HS-5 (cell line): ENCODE data around the gene TAS2R13.
A peak's percentile ranks its signal among the peaks of the same experiment; 100 is the strongest.

Experiments used
- DNase-seq: peaks from one replicate; pipeline ENCODE4 v3.0.0-alpha.2; 2012; ENCODE audit warnings: low read depth

TAS2R13 gene

GRCh38 chr12:10909462-10909861 is at the start of gene TAS2R13:
Gene TAS2R13, minus strand, starts transcription at chr12:10909562. Its CDS starts 264 bp downstream, at chr12:10909298.
- DNase-seq = no peak

GRCh38 chr12:10957741-10958140 is 48.4 kb upstream of the TAS2R13 start:
- DNase-seq = no peak

- no peak for DNase-seq
Measured at GRCh38 chr12:10956085-10956484, 46.7 kb upstream of the TAS2R13 start.

- no peak for DNase-seq
Measured at GRCh38 chr12:10952645-10953044, 43.3 kb upstream of the TAS2R13 start.

- DNase-seq = no peak
Measured at GRCh38 chr12:10943167-10943566, 33.8 kb upstream of the TAS2R13 start.

- no peak for DNase-seq
Measured at GRCh38 chr12:10941916-10942607, 32.7 kb upstream of the TAS2R13 start.

GRCh38 chr12:10941369-10941768 is 32.0 kb upstream of the TAS2R13 start:
- no peak for DNase-seq

GRCh38 chr12:10940389-10940788 is 31.0 kb upstream of the TAS2R13 start:
- DNase-seq = peak; percentile 80

- no peak for DNase-seq
Measured at GRCh38 chr12:10939163-10939562, 29.8 kb upstream of the TAS2R13 start, which contains the start of gene TAS2R14. Gene TAS2R14, minus strand, starts transcription at chr12:10939263. Its CDS starts 56 bp downstream, at chr12:10939207.

- no peak for DNase-seq
Measured at GRCh38 chr12:10936506-10936905, 27.1 kb upstream of the TAS2R13 start.

- no peak for DNase-seq
Measured at GRCh38 chr12:10928746-10929286, 19.5 kb upstream of the TAS2R13 start, which contains the start of gene PRH2. Gene PRH2, plus strand, starts transcription at chr12:10929236. Its CDS starts 38 bp downstream, at chr12:10929274.

- no peak for DNase-seq
Measured at GRCh38 chr12:10926269-10926668, 16.9 kb upstream of the TAS2R13 start.

GRCh38 chr12:10919809-10920208 is 10.4 kb upstream of the TAS2R13 start:
- DNase-seq = no peak

- no peak for DNase-seq
Measured at GRCh38 chr12:10910380-10910779, 1.0 kb upstream of the TAS2R13 start.

- no peak for DNase-seq
Measured at GRCh38 chr12:10904686-10905085, 4.7 kb downstream of the TAS2R13 start.

- DNase-seq = no peak
Measured at GRCh38 chr12:10901427-10901826, 7.9 kb downstream of the TAS2R13 start.

- DNase-seq = no peak
Measured at GRCh38 chr12:10900972-10901371, 8.4 kb downstream of the TAS2R13 start.

- DNase-seq = no peak
Measured at GRCh38 chr12:10900530-10900929, 8.8 kb downstream of the TAS2R13 start.

GRCh38 chr12:10896854-10897253 is 12.5 kb downstream of the TAS2R13 start:
- no peak for DNase-seq

- no peak for DNase-seq
Measured at GRCh38 chr12:10891937-10892336, 17.4 kb downstream of the TAS2R13 start.

GRCh38 chr12:10889226-10889625 is 20.1 kb downstream of the TAS2R13 start:
- DNase-seq = no peak

- DNase-seq = no peak
Measured at GRCh38 chr12:10884086-10884725, 25.2 kb downstream of the TAS2R13 start, which contains the start of gene PRH1. Gene PRH1, minus strand, starts transcription at chr12:10884255. Its CDS starts 38 bp downstream, at chr12:10884217.

GRCh38 chr12:10873378-10873777 is 36.0 kb downstream of the TAS2R13 start:
- no peak for DNase-seq
